GM12891 (cell line): ENCODE results near the gene GAS7.
A peak's percentile ranks its signal among the peaks of the same experiment; 100 is the strongest.

Experiments
- DNase-seq: peaks from one replicate; pipeline ENCODE4 v3.0.0; 2011; ENCODE audit warnings: low spot score; ENCODE audit not compliant: insufficient read length
- FAIRE-seq: peaks from 2 replicates; lab custom pipeline; 2011; peaks lifted over from hg19 to GRCh38; lab: Jason Lieb, UNC
- PAX5 ChIP-seq: IDR thresholded peaks from 2 replicates; pipeline ENCODE4 v1.6.1; 2011; ENCODE audit warnings: low read length, moderate library complexity, mild to moderate bottlenecking; ENCODE audit not compliant: insufficient read depth, severe bottlenecking
- POLR2A ChIP-seq: IDR thresholded peaks from 2 replicates; pipeline ENCODE4 v1.6.1; 2011; ENCODE audit warnings: low read depth, low read length, control low read depth
- POLR2AphosphoS5 ChIP-seq: IDR thresholded peaks from 2 replicates; pipeline ENCODE4 v1.6.1; 2011; ENCODE audit warnings: low read depth, low read length, control low read depth
- POU2F2 ChIP-seq: IDR thresholded peaks from 2 replicates; pipeline ENCODE4 v1.6.1; 2011; ENCODE audit warnings: low read depth, mild to moderate bottlenecking, control low read depth, low read length, moderate library complexity
- SPI1 ChIP-seq: IDR thresholded peaks from 2 replicates; pipeline ENCODE4 v1.6.1; 2011; ENCODE audit warnings: low read depth, low read length, control low read depth
- TAF1 ChIP-seq: IDR thresholded peaks from 2 replicates; pipeline ENCODE4 v1.6.1; 2011; ENCODE audit warnings: low read depth, low read length, control low read depth

GAS7 gene

DNA sequence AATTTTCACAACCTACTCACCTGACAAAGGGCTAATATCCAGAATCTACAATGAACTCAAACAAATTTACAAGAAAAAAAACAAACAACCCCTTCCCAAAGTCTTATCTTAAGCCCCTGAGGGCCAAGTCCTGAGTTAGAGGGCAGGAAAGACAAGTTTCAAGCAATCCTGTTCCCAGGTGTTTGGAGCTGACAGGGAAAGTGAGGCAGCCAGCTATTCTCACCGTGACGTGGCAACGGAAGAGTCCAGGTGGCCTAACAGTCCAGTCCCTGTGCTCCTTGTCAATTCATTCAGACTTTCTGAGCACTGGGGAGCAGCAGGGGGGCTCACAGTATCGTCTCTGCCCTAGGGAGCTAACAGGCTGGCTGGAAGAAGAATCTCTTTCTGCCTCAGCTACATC, 203.6 kb downstream of the GAS7 start:
- TF ChIP-seq POLR2A (no peak), SPI1 (no peak), POU2F2 (no peak), PAX5 (no peak), POLR2AphosphoS5 (no peak), TAF1 (no peak)
- DNase-seq (no peak), FAIRE-seq (no peak)

DNA sequence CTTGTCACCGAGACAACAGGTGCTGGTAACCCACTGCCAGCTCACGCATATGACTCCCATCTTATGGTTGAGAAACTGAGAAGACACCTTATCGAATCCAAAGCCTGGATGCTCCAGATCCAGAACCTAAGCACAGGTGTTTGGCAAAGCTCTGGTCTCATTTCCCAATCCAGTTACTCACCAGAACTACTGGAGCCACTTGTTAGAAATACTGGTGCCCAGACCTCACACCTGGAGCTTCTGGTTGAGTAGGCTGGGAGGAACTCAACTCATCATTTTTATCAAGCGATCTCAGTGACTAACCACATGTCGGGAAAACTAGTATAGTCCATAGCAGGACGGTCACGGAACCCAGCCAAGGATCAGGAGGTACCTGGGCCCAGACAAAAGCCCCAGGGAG, 206.6 kb downstream of the GAS7 start:
- no peak for FAIRE-seq
- no peak for DNase-seq
- TF ChIP-seq PAX5 = no peak
- TF ChIP-seq POLR2AphosphoS5 = no peak
- TF ChIP-seq SPI1 = no peak

DNA sequence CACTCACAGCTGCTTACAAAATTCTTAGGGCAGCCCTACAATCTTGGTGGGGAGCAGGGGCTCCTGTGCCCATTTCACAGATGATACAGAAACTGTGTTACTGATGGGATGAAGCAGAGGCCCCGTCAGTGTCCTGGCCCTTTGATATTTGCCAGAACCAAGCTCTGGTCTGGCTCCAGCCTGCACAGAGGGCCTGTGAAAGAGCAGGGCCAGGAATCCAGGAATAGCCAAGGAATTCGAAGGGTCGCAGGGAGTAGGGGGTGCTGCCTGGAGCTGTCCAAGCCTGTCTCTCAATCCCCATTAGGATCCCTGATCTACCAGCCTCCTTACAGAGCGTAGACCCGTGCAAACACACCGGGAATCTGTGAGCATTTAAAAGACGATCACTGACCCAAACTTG, 207.1 kb downstream of the GAS7 start:
- DNase-seq = no peak
- FAIRE-seq = no peak

DNA sequence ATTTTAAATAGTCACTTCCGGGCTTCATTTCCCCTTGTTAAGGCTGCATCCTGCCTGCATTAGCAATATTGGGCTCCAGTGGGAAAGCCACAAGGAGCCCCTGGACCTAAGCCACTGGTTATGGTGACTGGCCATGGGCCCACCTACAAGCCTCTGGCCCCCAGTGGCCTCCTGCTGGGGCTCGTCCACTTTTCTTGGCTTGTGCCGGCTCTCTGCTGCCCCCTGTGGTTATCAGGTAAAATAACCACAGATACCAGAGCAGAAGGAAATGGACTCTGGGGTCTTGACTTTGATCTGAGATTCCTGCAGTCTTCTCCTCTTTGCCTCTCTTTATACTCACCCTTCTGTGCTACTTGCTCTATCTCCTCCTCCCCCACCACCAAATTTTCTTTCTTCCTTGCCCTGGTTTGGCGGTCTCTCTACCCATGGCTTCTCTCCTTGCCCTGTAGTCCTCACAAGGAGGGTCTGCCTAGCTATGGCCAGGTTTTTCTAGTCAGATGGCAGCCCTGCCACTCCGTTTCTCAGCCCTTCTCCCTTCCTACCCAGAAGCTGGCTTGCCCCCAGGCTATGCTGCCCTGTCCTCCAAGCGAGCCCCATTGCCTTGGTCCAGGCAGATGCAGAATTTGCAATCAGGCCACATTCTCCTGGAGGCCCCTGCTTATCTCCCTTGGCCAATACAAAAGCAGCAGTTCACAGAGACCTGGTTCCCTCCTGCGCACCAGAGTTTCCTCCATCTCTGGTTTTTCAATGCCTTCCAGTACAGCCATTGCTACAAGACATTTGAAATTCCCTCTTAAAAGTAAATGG, 210.4 kb downstream of the GAS7 start:
- peak; percentile 43 for DNase-seq
- TF ChIP-seq TAF1 (no peak), POLR2A (no peak), POU2F2 (no peak), PAX5 (no peak)
- peak; percentile 58 for FAIRE-seq

More for the DNA sequence above, 207.1 kb downstream of the GAS7 start:
- TF ChIP-seq POU2F2 (no peak), SPI1 (no peak), POLR2A (no peak), PAX5 (no peak), POLR2AphosphoS5 (no peak), TAF1 (no peak)

GRCh38 chr17:9986754-9987382, 211.5 kb downstream of the GAS7 start:
- TF ChIP-seq TAF1 = no peak
- TF ChIP-seq SPI1 = no peak
- TF ChIP-seq POU2F2 = no peak
- no peak for DNase-seq
- no peak for FAIRE-seq

GRCh38 chr17:9985646-9986045, 212.8 kb downstream of the GAS7 start:
- TF ChIP-seq POU2F2 = no peak
- TF ChIP-seq POLR2AphosphoS5 = no peak
- no peak for TF ChIP-seq POLR2A
- TF ChIP-seq TAF1 = no peak
- no peak for TF ChIP-seq SPI1
- TF ChIP-seq PAX5 = no peak
- no peak for FAIRE-seq
- DNase-seq = no peak

- FAIRE-seq (no peak), DNase-seq (no peak)
- TF ChIP-seq TAF1 = no peak
Observed at GRCh38 chr17:9984768-9985167, 213.6 kb downstream of the GAS7 start.

- peak; percentile 13 for FAIRE-seq
- TF ChIP-seq POLR2A = no peak
- TF ChIP-seq SPI1 = no peak
- TF ChIP-seq POU2F2 = no peak
- no peak for TF ChIP-seq POLR2AphosphoS5
- no peak for TF ChIP-seq PAX5
- TF ChIP-seq TAF1 = no peak
- no peak for DNase-seq
Observed at GRCh38 chr17:9982159-9982558, 216.2 kb downstream of the GAS7 start.

GRCh38 chr17:9981344-9981915, 217.0 kb downstream of the GAS7 start:
- no peak for TF ChIP-seq POLR2AphosphoS5
- TF ChIP-seq SPI1 = no peak
- TF ChIP-seq PAX5 = no peak
- TF ChIP-seq POU2F2 = no peak
- no peak for TF ChIP-seq TAF1
- no peak for TF ChIP-seq POLR2A
- DNase-seq (no peak), FAIRE-seq (no peak)

DNA sequence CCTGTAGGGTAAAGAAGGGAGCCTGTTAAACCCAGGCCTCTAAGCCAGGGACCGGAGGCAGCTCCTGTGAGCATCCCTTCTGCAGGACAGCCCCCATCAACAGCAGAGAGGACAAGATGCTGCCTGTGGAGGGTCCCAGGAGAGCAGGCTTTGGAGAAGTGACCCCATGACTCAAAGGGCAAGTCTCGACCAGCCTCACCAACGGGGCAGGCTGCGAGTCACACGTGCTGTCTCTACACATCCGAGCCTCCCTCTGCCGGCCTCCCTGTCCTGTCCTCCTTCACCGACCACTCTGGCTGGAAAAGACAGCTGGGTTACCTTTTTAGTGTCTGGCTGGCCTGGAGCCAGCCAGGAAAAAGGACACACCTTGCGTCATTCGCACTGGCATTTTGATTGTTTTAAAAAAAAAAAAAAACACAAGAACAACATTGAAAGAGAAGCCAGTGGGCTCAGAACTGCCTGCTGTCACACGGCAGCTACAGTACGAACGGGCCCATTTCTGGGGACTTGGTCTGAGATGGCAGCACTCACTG, 218.9 kb downstream of the GAS7 start:
- DNase-seq (no peak), FAIRE-seq (no peak)
- no peak for TF ChIP-seq POU2F2
- no peak for TF ChIP-seq SPI1
- no peak for TF ChIP-seq PAX5
- TF ChIP-seq POLR2A = no peak
- no peak for TF ChIP-seq TAF1
- no peak for TF ChIP-seq POLR2AphosphoS5
